Spleen (tissue), 11 donors: Measurements from ENCODE around the gene FGFBP1. TPM values are rescaled to one million over a fixed set of nuclear protein-coding genes. Genes with fewer than 3 reads are reported as not detected.

Experiments used
- DNase-seq: peaks from one replicate; pipeline ENCODE4 v3.0.0-alpha.2; 2020
- H3K27ac ChIP-seq, 8 donors: fragments of 200-600 bp; sonication (generic) in 7 of 8; 1 replicate in 4 of 8; 2 replicates in 4 of 8; pipeline versions ENCODE4 v1.5.0 to v1.8.0; 2016 to 2021; ENCODE audit warnings: inconsistent platforms in 4 of 8, mild to moderate bottlenecking in 4 of 8, moderate library complexity in 1 of 8
- H3K27me3 ChIP-seq, 7 donors: fragments of 200-600 bp; sonication (generic) in 6 of 7; replicated peaks in 1 of 7; 1 replicate in 4 of 7; 2 replicates in 3 of 7; pipeline versions ENCODE4 v1.5.0 to v1.8.0; 2016 to 2021; ENCODE audit warnings: inconsistent platforms in 3 of 7, mild to moderate bottlenecking in 1 of 7
- H3K36me3 ChIP-seq, 6 donors: fragments of 200-600 bp; sonication (generic) in 5 of 6; 1 replicate in 4 of 6; 2 replicates in 2 of 6; pipeline versions ENCODE4 v1.5.0 to v1.8.0; 2016 to 2021; ENCODE audit warnings: inconsistent platforms in 2 of 6
- H3K4me1 ChIP-seq, 6 donors: fragments of 200-600 bp; sonication (generic) in 5 of 6; 1 replicate in 3 of 6; 2 replicates in 3 of 6; pipeline versions ENCODE4 v1.5.0 to v1.8.0; 2016 to 2021; ENCODE audit warnings: inconsistent platforms in 3 of 6
- H3K4me3 ChIP-seq, 8 donors: fragments of 200-600 bp; sonication (generic) in 7 of 8; 1 replicate in 4 of 8; 2 replicates in 4 of 8; pipeline versions ENCODE4 v1.5.0 to v1.8.0; 2016 to 2021; ENCODE audit warnings: inconsistent platforms in 4 of 8, mild to moderate bottlenecking in 4 of 8, moderate library complexity in 2 of 8
- H3K9me3 ChIP-seq, 8 donors: fragments of 200-600 bp; sonication (generic) in 7 of 8; 1 replicate in 4 of 8; 2 replicates in 4 of 8; pipeline versions ENCODE4 v1.5.0 to v1.8.0; 2016 to 2021; ENCODE audit warnings: inconsistent platforms in 4 of 8
- POLR2A ChIP-seq, 3 donors: fragments of 450-650 bp; IDR thresholded peaks; one replicate each; pipeline ENCODE4 v1.5.1; 2017; ENCODE audit warnings: antibody characterized with exemption in 3 of 3, mild to moderate bottlenecking in 1 of 3
- POLR2AphosphoS5 ChIP-seq, 3 donors: sonication (generic); formaldehyde crosslinking; IDR thresholded peaks; one replicate each; pipeline ENCODE4 v1.5.1; 2017; ENCODE audit warnings: antibody characterized with exemption in 3 of 3
- WGBS, 5 donors: extraction: QIAGEN DNeasy Blood & Tissue Kit in 3 of 5; methylation state at CpG; one replicate each; pipeline versions ENCODE4 v1.1.5 to v1.1.7; 2013 to 2018; 5-methylcytosine and 5-hydroxymethylcytosine counted together
- intact Hi-C: fragments of 100-400 bp; cut with DNase I; formaldehyde crosslinking; loops from one replicate; pipeline ENCODE4 v1.15.0; 2023; ENCODE audit warnings: low total_unique reads
- polyA plus RNA-seq, 3 donors: library from polyadenylated mRNA; stranded (reverse); fragments of 200-250 nt; gene quantifications; one replicate each; pipeline ENCODE4 v1.2.1, GENCODE V29; 2013
- total RNA-seq, 7 donors: library from RNA; depleted of rRNA in 3 of 7; stranded (reverse); fragments of >200 nt in 3 of 7; fragmentation: NEBNext Ultra II Directional in 4 of 7; extraction: Animal tissue kit (Norgen Biotek cat#: 25700) in 4 of 7; gene quantifications; one replicate each; pipeline versions ENCODE4 v1.1.0 to v1.2.1, GENCODE V29; 2016 to 2021
- TF ChIP-seq, protein P1 (sequence below), 11 experiments: fragments of 200-600 bp in 7 of 11; fragments of 450-650 bp in 4 of 11; sonication (generic) in 4 of 11; IDR thresholded peaks in 8 of 11; conservative IDR thresholded peaks in 3 of 11; 1 replicate in 7 of 11; 2 replicates in 4 of 11; pipeline versions ENCODE4 v1.4.0 to v1.8.0; 2016 to 2021; ENCODE audit warnings: antibody characterized with exemption in 11 of 11, inconsistent platforms in 4 of 11, mild to moderate bottlenecking in 1 of 11
- donor health status: healthy with polysubstance abuse.
- donor health status: DM: no; HTN: no; CAD: no; lungs with moderate emphysema.
- donor health status: DM: no; HTN: no; CAD: no.
- donor health status: Bipolar disorder and iron deficiency.
- donor health status: healthy.
- donor health status: DM: no; HTN: no; CAD: no.
- donor health status: DM: yes; HTN: yes; CAD: no.

The FGFBP1 gene
- total and polyA plus RNA-seq, 10 donors: 0.08 to 0.10 TPM; not detected in 8

DNA sequence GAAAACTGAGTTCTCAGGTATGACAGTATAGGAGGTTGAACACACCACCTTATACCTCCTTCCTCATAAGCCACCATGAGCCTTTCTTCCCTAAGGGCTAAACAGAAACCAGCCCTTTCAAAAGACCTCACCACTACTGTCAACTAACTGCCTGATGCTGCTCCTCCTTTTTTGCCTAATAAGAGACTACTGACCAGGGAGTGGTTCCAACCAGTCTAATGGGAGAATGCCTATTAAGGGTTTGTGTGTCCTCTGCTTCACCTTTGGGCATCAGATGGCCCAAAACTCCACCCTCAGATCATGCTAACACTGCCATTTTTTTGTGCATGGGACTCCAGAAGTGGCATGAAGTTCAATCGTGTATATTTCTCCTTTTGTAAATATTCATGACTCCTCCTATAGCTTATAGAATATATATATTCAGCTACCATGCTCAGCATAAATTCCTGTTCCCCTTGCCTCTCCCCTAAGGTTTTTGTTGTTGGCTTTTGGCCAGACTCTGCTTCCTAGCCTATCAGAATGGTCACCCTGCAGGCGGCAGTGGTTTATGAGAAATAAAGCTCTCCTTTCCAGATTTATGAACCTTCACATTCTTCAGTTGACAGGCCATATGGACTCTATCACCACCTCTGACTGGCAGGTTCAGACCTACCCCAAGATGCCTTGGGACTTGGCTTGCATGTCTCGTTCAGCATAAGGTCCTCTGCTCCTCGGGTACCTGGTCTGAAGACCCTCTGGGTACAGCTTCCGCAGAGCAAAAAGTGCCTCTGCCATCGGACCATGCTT lies 28.2 kb downstream of the FGFBP1 start:
- Histone ChIP-seq H3K36me3 (no peaks in the 10 kb centered on the region), H3K4me1 (no peaks in the 10 kb centered on the region), H3K27me3 (peaks cover 0 to 14% (median 7%) of the 10 kb centered on the region in 7 donors), H3K9me3 (no peaks in the 10 kb centered on the region), H3K4me3 (no peak overlapping the region), H3K27ac (no peak overlapping the region)
- intact Hi-C loops: no loop called here
- DNase-seq: no peak
- TF ChIP-seq POLR2A (IDR thresholded peaks at IDR 0.05) (no peak), POLR2AphosphoS5 (IDR thresholded peaks at IDR 0.05) (no peak)
- TF ChIP-seq, protein P1, sequence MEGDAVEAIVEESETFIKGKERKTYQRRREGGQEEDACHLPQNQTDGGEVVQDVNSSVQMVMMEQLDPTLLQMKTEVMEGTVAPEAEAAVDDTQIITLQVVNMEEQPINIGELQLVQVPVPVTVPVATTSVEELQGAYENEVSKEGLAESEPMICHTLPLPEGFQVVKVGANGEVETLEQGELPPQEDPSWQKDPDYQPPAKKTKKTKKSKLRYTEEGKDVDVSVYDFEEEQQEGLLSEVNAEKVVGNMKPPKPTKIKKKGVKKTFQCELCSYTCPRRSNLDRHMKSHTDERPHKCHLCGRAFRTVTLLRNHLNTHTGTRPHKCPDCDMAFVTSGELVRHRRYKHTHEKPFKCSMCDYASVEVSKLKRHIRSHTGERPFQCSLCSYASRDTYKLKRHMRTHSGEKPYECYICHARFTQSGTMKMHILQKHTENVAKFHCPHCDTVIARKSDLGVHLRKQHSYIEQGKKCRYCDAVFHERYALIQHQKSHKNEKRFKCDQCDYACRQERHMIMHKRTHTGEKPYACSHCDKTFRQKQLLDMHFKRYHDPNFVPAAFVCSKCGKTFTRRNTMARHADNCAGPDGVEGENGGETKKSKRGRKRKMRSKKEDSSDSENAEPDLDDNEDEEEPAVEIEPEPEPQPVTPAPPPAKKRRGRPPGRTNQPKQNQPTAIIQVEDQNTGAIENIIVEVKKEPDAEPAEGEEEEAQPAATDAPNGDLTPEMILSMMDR (IDR thresholded peaks at IDR 0.05 in 8 of 11, conservative IDR thresholded peaks at IDR 0.05 in 3 of 11): no peak
- 79 to 95% (median 84%) methylated on average over 6 of the region's 6 CpGs for WGBS, 5 donors

DNA sequence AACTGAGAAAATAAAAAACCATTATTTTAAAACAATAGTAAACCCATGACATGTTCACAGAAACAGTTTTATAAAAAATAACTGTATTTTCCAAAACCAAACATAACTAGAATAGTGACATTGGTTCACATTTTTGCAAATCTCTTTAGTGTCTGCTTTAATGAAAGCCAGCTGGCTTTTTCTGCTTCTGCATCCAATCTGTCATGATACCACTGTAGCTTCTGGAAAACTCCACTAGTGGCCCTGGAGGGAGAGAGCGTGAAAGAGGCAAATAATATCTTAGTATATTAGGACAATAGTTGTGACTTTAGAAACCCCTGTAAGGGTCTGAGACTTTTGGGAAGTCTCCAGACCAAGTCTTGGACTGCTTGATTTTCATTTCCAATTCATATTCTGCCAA lies 31.1 kb downstream of the FGFBP1 start:
- H3K27ac ChIP-seq: no peak overlapping the region
- H3K9me3 ChIP-seq: no peaks in the 10 kb centered on the region
- WGBS, 5 donors: 72 to 89% (median 87%) methylated on average over 1 of the region's 1 CpG
- H3K4me3 ChIP-seq: no peak overlapping the region
- H3K27me3 ChIP-seq: peaks cover 0 to 24% (median 9%) of the 10 kb centered on the region in 7 donors
- no peak for DNase-seq
- no peak for TF ChIP-seq POLR2AphosphoS5 (IDR thresholded peaks at IDR 0.05)
- TF ChIP-seq, protein P1 (IDR thresholded peaks at IDR 0.05 in 8 of 11, conservative IDR thresholded peaks at IDR 0.05 in 3 of 11): no peak
- no peak for TF ChIP-seq POLR2A (IDR thresholded peaks at IDR 0.05)
- peaks cover 0 to 6% (median 1%) of the 10 kb centered on the region in 6 donors for H3K4me1 ChIP-seq
- intact Hi-C loops: no loop called here
- no peaks in the 10 kb centered on the region for H3K36me3 ChIP-seq

DNA sequence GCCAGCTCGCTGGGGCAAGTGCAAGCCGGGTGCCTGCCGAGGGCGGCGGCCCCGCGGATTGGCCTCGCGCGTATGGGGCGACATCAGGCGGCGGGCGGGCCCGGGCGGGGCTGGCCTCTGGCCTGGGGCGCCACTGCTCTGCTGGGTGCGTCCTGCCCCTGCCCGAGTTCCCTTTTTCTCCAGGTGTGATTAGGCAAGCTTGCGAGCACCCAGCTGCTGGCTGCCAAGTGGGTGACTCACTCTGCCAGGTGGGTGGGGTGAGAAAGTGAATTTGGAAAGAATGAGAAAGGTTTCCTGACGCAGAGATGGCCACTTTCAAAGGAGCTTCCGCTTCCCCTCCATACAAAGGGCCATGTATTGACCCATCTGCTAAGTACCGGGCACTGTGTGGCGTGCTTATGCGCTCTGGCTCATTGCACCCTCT lies 32.5 kb downstream of the FGFBP1 start:
- Histone ChIP-seq H3K27ac (peak overlapping the region in 4 of 8 donors; percentile 48 to 65 (median 60)), H3K27me3 (peaks cover 0 to 24% (median 9%) of the 10 kb centered on the region in 7 donors), H3K4me1 (peaks cover 0 to 17% (median 1%) of the 10 kb centered on the region in 6 donors), H3K4me3 (peak overlapping the region in 1 of 8 donors; percentile 33), H3K36me3 (no peaks in the 10 kb centered on the region), H3K9me3 (no peaks in the 10 kb centered on the region)
- intact Hi-C loops: no loop called here
- no peak for TF ChIP-seq POLR2A (IDR thresholded peaks at IDR 0.05)
- TF ChIP-seq, protein P1 (IDR thresholded peaks at IDR 0.05 in 8 of 11, conservative IDR thresholded peaks at IDR 0.05 in 3 of 11): no peak
- TF ChIP-seq POLR2AphosphoS5 (IDR thresholded peaks at IDR 0.05): peak; percentile 16 to 64 (median 58)
- DNase-seq: peak; percentile 92
- WGBS, 5 donors: 52 to 66% (median 61%) methylated on average over 25 of the region's 25 CpGs

DNA sequence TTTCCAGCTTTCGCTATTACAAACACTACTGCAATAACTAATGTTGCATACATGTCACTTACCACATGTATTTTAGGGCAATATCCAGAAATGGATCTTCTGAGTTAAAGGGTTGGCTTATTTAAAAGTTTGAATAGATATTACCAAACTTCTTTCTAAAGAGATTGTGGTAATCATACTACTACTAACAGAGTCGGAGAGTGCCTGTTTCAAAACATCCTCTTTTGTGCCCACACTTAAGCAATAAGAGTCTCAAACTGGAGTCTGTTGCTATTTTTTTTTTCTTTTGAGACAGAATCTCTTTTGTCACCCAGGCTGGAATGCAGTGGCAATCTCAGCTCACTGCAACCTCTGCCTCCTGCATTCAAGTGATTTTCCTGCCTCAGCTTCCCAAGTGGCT lies 35.8 kb downstream of the FGFBP1 start:
- Histone ChIP-seq H3K4me3 (peak overlapping the region in 1 of 8 donors; percentile 34), H3K36me3 (no peaks in the 10 kb centered on the region), H3K27me3 (peaks cover 0 to 24% (median 9%) of the 10 kb centered on the region in 7 donors), H3K27ac (peak overlapping the region in 5 of 8 donors; percentile 38 to 79 (median 71)), H3K9me3 (no peaks in the 10 kb centered on the region), H3K4me1 (peaks cover 0 to 18% (median 1%) of the 10 kb centered on the region in 6 donors)
- 42 to 69% (median 54%) methylated on average over 2 of the region's 2 CpGs for WGBS, 5 donors
- TF ChIP-seq POLR2AphosphoS5 (IDR thresholded peaks at IDR 0.05): no peak
- intact Hi-C loops: no loop called here
- DNase-seq: no peak
